ENCODE measurements around the gene BLTP1.
A peak's percentile ranks its signal among the peaks of the same experiment; 100 is the strongest.

The BLTP1 gene

DNA sequence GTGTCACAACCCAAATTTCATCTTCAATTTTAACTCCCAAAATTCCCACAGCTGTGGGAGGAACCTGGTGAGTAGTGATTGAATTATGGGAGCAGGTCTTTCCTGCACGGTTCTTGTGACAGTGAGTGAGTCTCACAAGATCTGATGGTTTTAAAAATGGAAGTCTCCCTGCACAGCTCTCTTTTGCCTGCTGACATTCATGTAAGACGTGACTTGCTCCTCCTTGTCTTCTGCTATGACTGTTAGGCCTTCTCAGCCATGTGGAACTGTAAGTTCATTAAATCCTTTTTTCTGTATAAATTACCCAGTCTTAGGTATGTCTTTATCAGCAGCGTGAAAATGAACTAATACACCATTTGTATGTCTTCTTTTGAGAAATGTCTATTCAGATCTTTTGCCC, 13.0 kb upstream of the BLTP1 start:
- in situ Hi-C loops (cut with HindIII; ENCODE audit: low pct_unique_long_range_greater_than_20kb, low sequenced_read_pairs) = no loop called here
- TF ChIP-seq JUND (IDR thresholded peaks at IDR 0.05; ENCODE audit: low read depth) = no peak
- no peak for DNase-seq (ENCODE audit: low read depth in 1 of 2, low spot score in 1 of 2)

DNA sequence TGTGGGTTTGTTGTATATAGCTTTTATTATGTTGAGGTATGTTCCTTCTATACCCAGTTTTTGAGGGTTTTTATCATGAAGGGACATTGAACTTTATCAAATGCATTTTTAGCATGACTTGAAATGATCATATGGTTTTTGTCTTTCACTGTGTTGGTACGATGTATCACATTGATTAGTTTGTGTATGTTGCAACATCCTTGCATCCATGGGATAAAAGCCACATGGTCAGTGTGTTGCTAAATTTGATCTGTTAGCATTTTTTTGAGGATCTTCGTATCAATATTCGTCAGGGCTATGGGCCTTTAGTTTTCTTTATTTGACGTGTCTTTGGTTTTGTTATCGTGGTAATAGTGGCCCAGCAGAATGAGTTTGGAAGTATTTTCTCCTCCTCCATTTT, 11.3 kb upstream of the BLTP1 start:
- in situ Hi-C loops (cut with HindIII; ENCODE audit: low pct_unique_long_range_greater_than_20kb, low sequenced_read_pairs) = no loop called here
- TF ChIP-seq JUND (IDR thresholded peaks at IDR 0.05; ENCODE audit: low read depth) = no peak
- no peak for DNase-seq (ENCODE audit: low read depth in 1 of 2, low spot score in 1 of 2)

DNA sequence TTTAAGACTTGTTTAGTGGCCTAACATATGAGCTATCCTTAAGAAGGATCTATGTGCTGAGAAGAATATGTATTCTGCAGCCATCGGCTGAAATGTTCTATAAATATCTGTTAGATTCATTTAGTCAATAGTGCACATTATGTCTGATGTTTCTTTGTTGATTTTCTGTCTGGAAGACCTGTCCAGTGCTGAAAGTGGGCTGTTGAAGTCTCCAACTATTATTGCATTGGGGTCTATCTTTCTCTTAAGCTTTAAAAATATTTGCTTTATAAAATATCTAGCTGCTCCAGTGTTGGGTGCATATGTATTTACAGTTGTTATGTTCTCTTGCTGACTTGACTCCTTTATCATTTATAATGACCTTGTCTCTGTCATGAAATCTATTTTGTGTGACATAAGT, 9.4 kb upstream of the BLTP1 start:
- DNase-seq (ENCODE audit: low read depth in 1 of 2, low spot score in 1 of 2) = no peak
- TF ChIP-seq JUND (IDR thresholded peaks at IDR 0.05; ENCODE audit: low read depth) = no peak
- in situ Hi-C loops (cut with HindIII; ENCODE audit: low pct_unique_long_range_greater_than_20kb, low sequenced_read_pairs) = no loop called here

DNA sequence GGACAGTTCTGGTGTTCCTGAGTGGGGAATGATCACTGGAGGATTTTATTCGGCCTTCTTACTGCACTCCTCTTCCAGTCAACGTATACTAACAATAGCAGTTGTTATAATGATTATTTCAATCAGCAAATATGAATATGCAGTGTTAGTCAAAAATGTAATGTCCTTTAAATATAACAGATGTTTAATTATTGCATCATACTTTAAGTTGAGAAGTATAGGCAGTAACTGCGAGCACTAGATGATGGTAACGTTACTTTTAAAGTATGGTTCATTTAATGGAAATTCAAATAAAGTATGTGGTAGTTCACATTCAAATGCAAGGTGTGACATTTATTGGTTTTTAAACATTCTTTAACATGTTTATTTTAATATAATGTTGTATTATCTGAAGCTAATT, 5.5 kb upstream of the BLTP1 start:
- no peak for TF ChIP-seq JUND (IDR thresholded peaks at IDR 0.05; ENCODE audit: low read depth)
- no peak for DNase-seq (ENCODE audit: low read depth in 1 of 2, low spot score in 1 of 2)
- in situ Hi-C loops (cut with HindIII; ENCODE audit: low pct_unique_long_range_greater_than_20kb, low sequenced_read_pairs) = no loop called here

DNA sequence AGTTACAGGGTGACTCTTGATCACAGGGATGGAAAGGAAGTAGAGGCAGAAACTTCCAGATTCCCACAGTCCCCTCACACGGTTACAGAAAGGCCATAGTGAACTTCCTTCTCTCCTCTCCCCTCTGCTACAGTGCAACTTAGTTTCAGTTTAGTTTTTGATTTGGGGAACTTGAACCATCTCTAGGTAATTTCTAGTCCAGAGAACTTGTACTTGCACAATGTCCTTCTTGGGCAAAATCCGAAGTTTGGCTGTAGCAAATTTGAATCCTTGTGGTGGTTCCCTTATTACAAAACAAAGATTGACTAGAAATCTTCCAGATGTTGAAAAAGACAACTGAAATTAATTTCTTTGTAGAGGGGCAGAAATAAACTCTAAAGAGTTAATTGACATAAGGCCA, 1.2 kb upstream of the BLTP1 start:
- in situ Hi-C loops (cut with HindIII; ENCODE audit: low pct_unique_long_range_greater_than_20kb, low sequenced_read_pairs) = no loop called here
- no peak for DNase-seq (ENCODE audit: low read depth in 1 of 2, low spot score in 1 of 2)
- no peak for TF ChIP-seq JUND (IDR thresholded peaks at IDR 0.05; ENCODE audit: low read depth)

DNA sequence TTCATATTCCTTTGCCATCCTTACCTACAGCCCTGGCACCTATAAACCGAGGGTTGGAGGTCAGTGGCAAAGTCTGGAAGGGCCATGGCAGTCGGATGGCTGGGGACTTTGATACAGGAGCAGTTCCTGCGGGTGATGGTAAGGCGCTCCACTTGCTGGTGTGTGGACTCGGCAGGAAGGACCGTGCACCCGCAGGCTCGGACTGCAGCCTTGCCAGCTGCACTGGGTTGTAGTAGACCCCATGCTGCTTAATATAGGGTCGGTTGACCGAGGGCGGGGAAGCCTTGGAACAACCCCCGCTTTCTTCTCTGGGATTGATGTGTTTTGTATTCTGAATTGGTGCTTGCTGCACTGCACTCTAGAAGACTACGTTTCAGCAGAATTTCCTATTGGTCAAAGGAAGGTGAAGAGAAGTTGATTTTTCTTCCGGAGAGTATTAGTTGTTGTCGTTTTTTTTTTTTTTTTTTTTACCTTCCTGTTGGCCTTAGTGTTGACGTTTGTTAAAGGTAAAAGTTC, 638 bp downstream of the BLTP1 start:
- TF ChIP-seq JUND (IDR thresholded peaks at IDR 0.05; ENCODE audit: low read depth) = no peak
- DNase-seq (ENCODE audit: low read depth in 1 of 2, low spot score in 1 of 2) = peak in 1 of 2 experiments; percentile 15
- in situ Hi-C loops (cut with HindIII; ENCODE audit: low pct_unique_long_range_greater_than_20kb, low sequenced_read_pairs) = no loop called here

DNA sequence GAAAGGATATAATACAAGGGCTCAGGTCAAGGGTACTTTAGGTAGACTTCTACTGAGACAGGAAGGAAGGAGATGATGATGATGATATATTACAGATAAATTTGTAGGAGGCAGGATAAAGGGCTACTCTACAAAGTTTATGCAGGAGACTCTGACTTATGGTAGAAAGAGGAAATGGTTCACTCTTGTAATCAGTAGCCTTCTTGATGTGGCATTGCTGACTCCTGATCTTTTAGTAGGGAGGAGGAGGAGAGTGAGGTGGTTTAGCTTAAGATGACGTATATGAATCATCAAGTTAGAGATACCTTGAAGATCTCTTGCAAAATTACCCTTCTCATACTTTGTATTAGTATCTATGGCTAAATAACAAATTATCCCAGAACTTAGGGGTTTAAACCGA, 4.7 kb downstream of the BLTP1 start:
- TF ChIP-seq JUND (IDR thresholded peaks at IDR 0.05; ENCODE audit: low read depth) = no peak
- in situ Hi-C loops (cut with HindIII; ENCODE audit: low pct_unique_long_range_greater_than_20kb, low sequenced_read_pairs) = no loop called here

DNA sequence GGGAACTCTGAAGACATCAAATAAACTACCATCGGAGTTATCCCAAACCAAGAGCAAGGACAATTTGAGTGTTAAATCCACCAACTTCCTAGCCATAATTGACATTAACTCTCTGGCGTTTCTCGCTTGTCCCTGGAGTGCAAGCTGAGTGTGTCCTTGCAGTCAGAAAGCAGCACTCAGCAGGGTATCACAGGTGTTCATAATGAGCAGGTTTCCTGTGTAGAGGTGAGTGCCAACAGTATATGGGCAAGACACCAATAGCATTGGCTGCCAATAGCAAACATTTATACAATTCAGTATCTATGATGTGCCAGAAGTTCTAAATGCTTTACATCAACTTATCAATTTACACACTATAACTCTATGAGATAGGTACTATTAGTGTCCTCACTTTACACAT, 11.2 kb downstream of the BLTP1 start:
- no peak for TF ChIP-seq JUND (IDR thresholded peaks at IDR 0.05; ENCODE audit: low read depth)
- in situ Hi-C loops (cut with HindIII; ENCODE audit: low pct_unique_long_range_greater_than_20kb, low sequenced_read_pairs) = no loop called here
- no peak for DNase-seq (ENCODE audit: low read depth in 1 of 2, low spot score in 1 of 2)

More for the DNA sequence above, 4.7 kb downstream of the BLTP1 start:
- no peak for DNase-seq (ENCODE audit: low read depth in 1 of 2, low spot score in 1 of 2)

DNA sequence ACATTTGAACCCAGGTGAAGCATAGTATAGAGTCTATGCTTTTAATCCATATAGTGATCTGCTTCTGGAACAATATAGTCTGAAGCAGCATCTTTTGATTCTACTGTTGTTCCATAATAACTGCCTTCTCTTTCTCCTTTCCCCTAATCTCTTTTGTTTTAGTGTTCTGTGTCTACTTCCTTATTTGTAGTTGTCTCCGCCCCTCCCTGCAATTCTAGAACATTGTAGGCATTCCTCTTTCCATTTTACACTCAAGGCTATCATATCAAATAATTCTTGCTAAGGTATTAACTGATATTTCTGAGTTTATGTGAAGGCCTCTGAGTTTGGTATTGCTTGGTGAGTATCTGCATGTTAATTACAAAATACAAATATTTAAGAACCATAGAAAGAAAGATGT, 11.6 kb downstream of the BLTP1 start:
- DNase-seq (ENCODE audit: low read depth in 1 of 2, low spot score in 1 of 2) = no peak
- no peak for TF ChIP-seq JUND (IDR thresholded peaks at IDR 0.05; ENCODE audit: low read depth)
- in situ Hi-C loops (cut with HindIII; ENCODE audit: low pct_unique_long_range_greater_than_20kb, low sequenced_read_pairs) = no loop called here

DNA sequence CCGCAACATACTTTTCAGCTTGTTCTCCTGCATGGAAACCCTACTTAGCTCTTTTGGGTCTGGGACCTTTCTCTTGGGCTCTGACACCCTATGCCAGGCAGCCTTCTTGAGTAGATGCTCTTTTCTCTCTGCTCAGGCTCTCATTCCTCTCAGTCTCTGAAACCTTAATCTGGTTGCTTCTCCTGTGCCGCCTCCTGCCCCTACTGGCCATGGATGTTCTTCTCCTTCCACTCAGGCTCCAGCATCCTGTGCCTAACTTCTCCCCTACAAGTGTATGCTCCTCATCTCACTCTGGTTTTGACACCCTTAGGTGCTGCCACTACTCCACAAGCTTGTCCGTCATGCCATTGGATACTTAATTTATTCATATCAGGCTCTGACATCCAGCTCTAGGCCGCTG, 15.2 kb downstream of the BLTP1 start:
- DNase-seq (ENCODE audit: low read depth in 1 of 2, low spot score in 1 of 2) = no peak
- in situ Hi-C loops (cut with HindIII; ENCODE audit: low pct_unique_long_range_greater_than_20kb, low sequenced_read_pairs) = no loop called here
- no peak for TF ChIP-seq JUND (IDR thresholded peaks at IDR 0.05; ENCODE audit: low read depth)

DNA sequence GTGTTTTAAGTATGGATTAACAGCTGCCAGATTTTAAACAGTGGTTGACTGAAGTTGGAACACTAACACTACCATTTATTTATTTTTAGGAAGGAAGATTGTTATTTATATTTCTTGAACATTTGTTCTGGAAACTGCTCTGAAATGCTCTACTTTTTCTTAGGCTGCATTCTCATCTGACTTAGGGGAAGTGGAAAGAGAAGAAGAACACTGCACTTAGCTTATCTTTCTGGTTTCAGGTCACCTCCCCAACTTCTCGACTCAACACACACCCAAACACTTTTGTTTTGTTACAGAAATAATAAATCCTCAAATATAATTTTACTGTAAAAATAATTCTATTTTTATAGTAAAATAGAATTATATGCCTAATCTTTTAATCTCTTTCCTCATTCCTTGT, 18.6 kb downstream of the BLTP1 start:
- no peak for DNase-seq (ENCODE audit: low read depth in 1 of 2, low spot score in 1 of 2)
- no peak for TF ChIP-seq JUND (IDR thresholded peaks at IDR 0.05; ENCODE audit: low read depth)
- in situ Hi-C loops (cut with HindIII; ENCODE audit: low pct_unique_long_range_greater_than_20kb, low sequenced_read_pairs) = no loop called here

DNA sequence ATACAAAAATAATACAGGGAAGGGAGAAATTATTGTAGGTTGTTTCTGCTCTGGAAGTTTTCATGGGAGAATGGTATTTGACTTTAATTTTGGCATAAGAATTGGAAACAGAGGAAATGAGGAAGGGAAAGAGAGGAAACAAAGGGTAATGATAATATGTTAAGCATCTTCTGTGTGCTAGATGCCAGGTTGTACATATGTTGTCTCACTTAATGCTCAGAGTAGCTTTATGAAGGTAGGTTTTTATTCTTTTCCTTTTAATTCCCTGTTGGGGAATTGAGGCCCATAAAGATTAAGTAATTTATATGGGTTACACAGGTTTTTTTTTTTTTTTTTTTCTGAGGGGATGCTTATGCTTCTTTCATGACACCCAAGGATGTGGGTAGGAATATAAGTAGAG, 19.2 kb downstream of the BLTP1 start:
- no peak for TF ChIP-seq JUND (IDR thresholded peaks at IDR 0.05; ENCODE audit: low read depth)
- in situ Hi-C loops (cut with HindIII; ENCODE audit: low pct_unique_long_range_greater_than_20kb, low sequenced_read_pairs) = no loop called here
- DNase-seq (ENCODE audit: low read depth in 1 of 2, low spot score in 1 of 2) = no peak

DNA sequence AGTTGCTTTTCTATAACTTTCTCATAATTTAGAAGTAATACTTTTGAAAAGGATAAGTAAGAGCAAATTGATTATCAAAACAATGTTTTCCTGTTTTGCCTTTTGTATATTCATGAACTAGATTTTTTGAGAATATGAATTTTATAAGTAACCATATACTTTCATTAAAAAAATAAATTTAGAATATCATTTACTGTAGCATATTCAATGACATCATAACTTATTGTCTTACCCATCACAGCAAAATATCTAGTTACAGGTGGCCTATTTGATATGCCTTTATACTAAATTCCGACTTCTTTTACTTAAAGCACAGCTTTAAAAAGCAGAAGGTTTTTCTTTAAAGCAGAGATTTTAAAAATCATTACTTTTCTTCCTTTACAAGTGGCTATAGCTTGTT, 20.1 kb downstream of the BLTP1 start:
- TF ChIP-seq JUND (IDR thresholded peaks at IDR 0.05; ENCODE audit: low read depth) = no peak
- in situ Hi-C loops (cut with HindIII; ENCODE audit: low pct_unique_long_range_greater_than_20kb, low sequenced_read_pairs) = no loop called here
- DNase-seq (ENCODE audit: low read depth in 1 of 2, low spot score in 1 of 2) = no peak

DNA sequence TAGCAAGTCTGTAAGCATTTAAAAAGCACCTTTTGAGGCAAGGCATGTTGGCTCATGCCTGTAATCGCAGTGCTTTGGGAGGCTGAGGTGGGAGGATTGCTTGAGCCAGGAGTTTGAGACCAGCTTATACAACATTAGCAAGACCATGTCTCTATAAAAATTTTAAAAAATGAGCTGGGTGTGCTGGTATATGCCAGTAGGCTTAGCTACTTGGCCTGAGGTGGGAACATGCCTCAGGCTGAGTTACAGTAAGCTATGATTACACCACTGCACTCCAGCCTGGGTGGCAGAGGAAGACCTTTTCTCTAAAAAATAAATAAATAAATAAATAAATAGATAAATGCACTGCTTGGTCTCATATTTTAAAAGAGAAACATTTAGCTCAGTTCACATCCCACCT, 26.8 kb downstream of the BLTP1 start:
- in situ Hi-C loops (cut with HindIII; ENCODE audit: low pct_unique_long_range_greater_than_20kb, low sequenced_read_pairs) = no loop called here
- TF ChIP-seq JUND (IDR thresholded peaks at IDR 0.05; ENCODE audit: low read depth) = no peak
- DNase-seq (ENCODE audit: low read depth in 1 of 2, low spot score in 1 of 2) = no peak
